Stimulated activated CD8-positive, alpha-beta memory T cell treated with anti-CD3 and anti-CD28 coated beads, Interleukin-7, amount 100 ng/mL, for 1 hour (primary cell): Measurements from ENCODE around the gene CDKN2B-AS1.

Source experiments
- DNase-seq, 2 donors: peaks; one replicate each; pipeline ENCODE4 v3.0.0-alpha.2; 2020; ENCODE audit warnings: low read depth in 2 of 2

The CDKN2B-AS1 gene

GRCh38 chr9:21982861-21983560, 11.6 kb upstream of the CDKN2B-AS1 start:
- DNase-seq, result no peak

GRCh38 chr9:21983561-21983935, 11.0 kb upstream of the CDKN2B-AS1 start:
- DNase-seq, result no peak

- no peak for DNase-seq
These were observed 10.5 kb upstream of the CDKN2B-AS1 start for GRCh38 chr9:21984101-21984500.

- no peak for DNase-seq
These were observed 8.5 kb upstream of the CDKN2B-AS1 start for GRCh38 chr9:21985964-21986667.

GRCh38 chr9:21988056-21988990, 6.3 kb upstream of the CDKN2B-AS1 start:
- DNase-seq, result no peak

- no peak for DNase-seq
These were observed 5.0 kb upstream of the CDKN2B-AS1 start for GRCh38 chr9:21989440-21990189.

- DNase-seq, result no peak
These were observed 3.3 kb upstream of the CDKN2B-AS1 start for GRCh38 chr9:21991072-21991959.

- no peak for DNase-seq
These were observed 1.6 kb upstream of the CDKN2B-AS1 start for GRCh38 chr9:21993007-21993406.

- no peak for DNase-seq
These were observed 567 bp upstream of the CDKN2B-AS1 start, which contains the start of gene CDKN2A for GRCh38 chr9:21993893-21994555. Gene CDKN2A, minus strand, starts transcription at chr9:21994392.

- no peak for DNase-seq
These were observed 545 bp downstream of the CDKN2B-AS1 start for GRCh38 chr9:21995006-21995665.

- no peak for DNase-seq
These were observed 1.2 kb downstream of the CDKN2B-AS1 start for GRCh38 chr9:21995666-21996398.

- no peak for DNase-seq
These were observed 1.8 kb downstream of the CDKN2B-AS1 start for GRCh38 chr9:21996438-21996837.

- DNase-seq, result no peak
These were observed 2.3 kb downstream of the CDKN2B-AS1 start for GRCh38 chr9:21996858-21997257.

GRCh38 chr9:21997480-21997879, 2.9 kb downstream of the CDKN2B-AS1 start:
- DNase-seq, result no peak

- no peak for DNase-seq
These were observed 3.4 kb downstream of the CDKN2B-AS1 start for GRCh38 chr9:21998026-21998425.

- DNase-seq, result no peak
These were observed 7.4 kb downstream of the CDKN2B-AS1 start for GRCh38 chr9:22002038-22002437.

GRCh38 chr9:22005021-22005701, 10.6 kb downstream of the CDKN2B-AS1 start:
- DNase-seq, result no peak
